ENCODE measurements around the gene ARHGEF28.

Gene ARHGEF28

GRCh38 chr5:73726606-73727231, 100.7 kb downstream of the ARHGEF28 start:
- Histone ChIP-seq H3K27me3 (replicated peaks; ENCODE audit: insufficient read depth, low read length) (no peaks in the 10 kb centered on the region), H3K4me2 (ENCODE audit: low read depth, low read length) (no peak overlapping the region), H2AFZ (ENCODE audit: low read length) (no peak overlapping the region), H3K4me1 (ENCODE audit: low read length) (no peaks in the 10 kb centered on the region), H4K20me1 (ENCODE audit: insufficient read depth, low read length) (no peaks in the 10 kb centered on the region), H3K4me3 (ENCODE audit: low read length) (no peak overlapping the region), H3K79me2 (ENCODE audit: low read length) (no peaks in the 10 kb centered on the region), H3K27ac (ENCODE audit: low read length) (no peak overlapping the region), H3K9me2 (replicated peaks; ENCODE audit: insufficient read depth, low read length) (no peaks in the 10 kb centered on the region), H3K9me3 (replicated peaks; ENCODE audit: insufficient read depth, low read length) (no peaks in the 10 kb centered on the region), H3F3A (ENCODE audit: insufficient read depth, low read length) (no peaks in the 10 kb centered on the region), H3K9ac (ENCODE audit: low read length) (no peak overlapping the region), H3K36me3 (replicated peaks; ENCODE audit: insufficient read depth, low read length) (no peaks in the 10 kb centered on the region)
- DNase-seq, result no peak
- TF ChIP-seq EZH2phosphoT487 (IDR thresholded peaks at IDR 0.05; ENCODE audit: low read length) (no peak), EZH2 (optimal IDR thresholded peaks at IDR 0.05; ENCODE audit: low read depth, low read length) (no peak)

GRCh38 chr5:73727470-73727869, 101.5 kb downstream of the ARHGEF28 start:
- Histone ChIP-seq H3K9me2 (replicated peaks; ENCODE audit: insufficient read depth, low read length) (no peaks in the 10 kb centered on the region), H4K20me1 (ENCODE audit: insufficient read depth, low read length) (no peaks in the 10 kb centered on the region), H3K4me1 (ENCODE audit: low read length) (no peaks in the 10 kb centered on the region), H3K4me2 (ENCODE audit: low read depth, low read length) (no peak overlapping the region), H2AFZ (ENCODE audit: low read length) (no peak overlapping the region), H3K4me3 (ENCODE audit: low read length) (no peak overlapping the region), H3K27ac (ENCODE audit: low read length) (no peak overlapping the region), H3F3A (ENCODE audit: insufficient read depth, low read length) (no peaks in the 10 kb centered on the region), H3K36me3 (replicated peaks; ENCODE audit: insufficient read depth, low read length) (no peaks in the 10 kb centered on the region), H3K9ac (ENCODE audit: low read length) (no peak overlapping the region), H3K9me3 (replicated peaks; ENCODE audit: insufficient read depth, low read length) (no peaks in the 10 kb centered on the region), H3K79me2 (ENCODE audit: low read length) (no peaks in the 10 kb centered on the region), H3K27me3 (replicated peaks; ENCODE audit: insufficient read depth, low read length) (no peaks in the 10 kb centered on the region)
- TF ChIP-seq CTCF (IDR thresholded peaks at IDR 0.05; ENCODE audit: low read length), result no peak
- TF ChIP-seq EZH2 (optimal IDR thresholded peaks at IDR 0.05; ENCODE audit: low read depth, low read length), result no peak
- TF ChIP-seq EZH2phosphoT487 (IDR thresholded peaks at IDR 0.05; ENCODE audit: low read length), result no peak
- DNase-seq, result no peak

- Histone ChIP-seq H4K20me1 (ENCODE audit: insufficient read depth, low read length) (no peaks in the 10 kb centered on the region), H3K4me3 (ENCODE audit: low read length) (no peak overlapping the region), H3K9me2 (replicated peaks; ENCODE audit: insufficient read depth, low read length) (no peaks in the 10 kb centered on the region), H3K36me3 (replicated peaks; ENCODE audit: insufficient read depth, low read length) (no peaks in the 10 kb centered on the region), H3K27me3 (replicated peaks; ENCODE audit: insufficient read depth, low read length) (no peaks in the 10 kb centered on the region), H3K27ac (ENCODE audit: low read length) (no peak overlapping the region), H3K9me3 (replicated peaks; ENCODE audit: insufficient read depth, low read length) (no peaks in the 10 kb centered on the region), H2AFZ (ENCODE audit: low read length) (no peak overlapping the region), H3K4me1 (ENCODE audit: low read length) (no peaks in the 10 kb centered on the region), H3K4me2 (ENCODE audit: low read depth, low read length) (no peak overlapping the region), H3K79me2 (ENCODE audit: low read length) (no peaks in the 10 kb centered on the region), H3F3A (ENCODE audit: insufficient read depth, low read length) (no peaks in the 10 kb centered on the region), H3K9ac (ENCODE audit: low read length) (no peak overlapping the region)
- TF ChIP-seq CTCF (IDR thresholded peaks at IDR 0.05; ENCODE audit: low read length) (no peak), EZH2phosphoT487 (IDR thresholded peaks at IDR 0.05; ENCODE audit: low read length) (no peak), EZH2 (optimal IDR thresholded peaks at IDR 0.05; ENCODE audit: low read depth, low read length) (no peak)
- DNase-seq, result no peak
Observed at GRCh38 chr5:73728493-73729273, 102.7 kb downstream of the ARHGEF28 start.

DNA sequence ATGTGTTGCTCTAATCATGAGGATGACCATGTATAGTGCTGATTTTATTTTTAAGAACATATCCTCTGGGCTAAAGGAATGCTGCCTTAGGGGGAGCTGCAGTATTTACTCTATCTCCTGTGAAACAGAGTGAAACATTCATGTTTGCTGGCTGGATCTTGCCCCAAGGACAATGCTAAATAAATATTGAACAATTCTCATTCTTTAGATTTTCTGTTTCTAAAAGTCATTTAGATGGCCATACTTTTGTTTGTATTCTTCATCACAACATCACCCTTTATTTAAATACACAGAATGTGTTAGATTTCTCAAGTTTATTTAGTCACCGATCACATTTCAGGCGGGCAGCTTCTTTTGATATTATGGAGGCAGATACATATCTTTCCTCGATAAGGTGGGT, 103.3 kb downstream of the ARHGEF28 start:
- no peak overlapping the region for H3K27ac ChIP-seq (ENCODE audit: low read length)
- TF ChIP-seq EZH2phosphoT487 (IDR thresholded peaks at IDR 0.05; ENCODE audit: low read length), result no peak
- TF ChIP-seq CTCF (IDR thresholded peaks at IDR 0.05; ENCODE audit: low read length), result no peak
- no peak for TF ChIP-seq EZH2 (optimal IDR thresholded peaks at IDR 0.05; ENCODE audit: low read depth, low read length)
- H3K79me2 ChIP-seq (ENCODE audit: low read length), result no peaks in the 10 kb centered on the region
- no peaks in the 10 kb centered on the region for H3K36me3 ChIP-seq (replicated peaks; ENCODE audit: insufficient read depth, low read length)
- no peak overlapping the region for H3K4me3 ChIP-seq (ENCODE audit: low read length)
- H3K27me3 ChIP-seq (replicated peaks; ENCODE audit: insufficient read depth, low read length), result no peaks in the 10 kb centered on the region
- no peak for DNase-seq
- H3K9me3 ChIP-seq (replicated peaks; ENCODE audit: insufficient read depth, low read length), result no peaks in the 10 kb centered on the region
- no peaks in the 10 kb centered on the region for H3F3A ChIP-seq (ENCODE audit: insufficient read depth, low read length)
- no peaks in the 10 kb centered on the region for H3K9me2 ChIP-seq (replicated peaks; ENCODE audit: insufficient read depth, low read length)
- H2AFZ ChIP-seq (ENCODE audit: low read length), result no peak overlapping the region
- H3K9ac ChIP-seq (ENCODE audit: low read length), result no peak overlapping the region
- H3K4me1 ChIP-seq (ENCODE audit: low read length), result no peaks in the 10 kb centered on the region
- H4K20me1 ChIP-seq (ENCODE audit: insufficient read depth, low read length), result no peaks in the 10 kb centered on the region
- no peak overlapping the region for H3K4me2 ChIP-seq (ENCODE audit: low read depth, low read length)
